HG02642 (cell line): ENCODE measurements around the gene PPFIA1.

ENCODE experiments used
- ATAC-seq: cut with Tn5 transposase; IDR thresholded peaks from one replicate; pipeline ENCODE4 v1.9.1; 2021; ENCODE audit warnings: mild to moderate bottlenecking; ENCODE audit not compliant: unreplicated experiment, poor library complexity

The PPFIA1 gene

GRCh38 chr11:70270104-70270876, at the start of gene PPFIA1:
Gene PPFIA1, plus strand, starts transcription at chr11:70270690. Its CDS starts 1,483 bp downstream, at chr11:70272173.
- ATAC-seq: peak; percentile 92

GRCh38 chr11:70220920-70221319, 49.6 kb upstream of the PPFIA1 start:
- no peak for ATAC-seq

GRCh38 chr11:70225681-70226177, 44.8 kb upstream of the PPFIA1 start:
- no peak for ATAC-seq

GRCh38 chr11:70226183-70226582, 44.3 kb upstream of the PPFIA1 start:
- no peak for ATAC-seq

- ATAC-seq: no peak
These were observed 43.5 kb upstream of the PPFIA1 start for GRCh38 chr11:70226967-70227366.

- no peak for ATAC-seq
These were observed 40.8 kb upstream of the PPFIA1 start for GRCh38 chr11:70229737-70230136.

- no peak for ATAC-seq
These were observed 40.2 kb upstream of the PPFIA1 start for GRCh38 chr11:70230151-70230839.

GRCh38 chr11:70230840-70231710, 39.4 kb upstream of the PPFIA1 start:
- no peak for ATAC-seq

- ATAC-seq: no peak
These were observed 37.5 kb upstream of the PPFIA1 start for GRCh38 chr11:70233034-70233433.

GRCh38 chr11:70233511-70233934, 37.0 kb upstream of the PPFIA1 start:
- no peak for ATAC-seq

GRCh38 chr11:70233962-70234361, 36.5 kb upstream of the PPFIA1 start:
- ATAC-seq: no peak

GRCh38 chr11:70240337-70240736, 30.2 kb upstream of the PPFIA1 start:
- no peak for ATAC-seq

GRCh38 chr11:70241709-70242108, 28.8 kb upstream of the PPFIA1 start:
- ATAC-seq: no peak

GRCh38 chr11:70242885-70243284, 27.6 kb upstream of the PPFIA1 start:
- no peak for ATAC-seq

- ATAC-seq: no peak
These were observed 26.4 kb upstream of the PPFIA1 start for GRCh38 chr11:70243912-70244652.

GRCh38 chr11:70244698-70245097, 25.8 kb upstream of the PPFIA1 start:
- no peak for ATAC-seq

- ATAC-seq: no peak
These were observed 24.3 kb upstream of the PPFIA1 start for GRCh38 chr11:70246196-70246595.

- ATAC-seq: no peak
These were observed 23.3 kb upstream of the PPFIA1 start for GRCh38 chr11:70247042-70247709.

- ATAC-seq: no peak
These were observed 22.8 kb upstream of the PPFIA1 start for GRCh38 chr11:70247710-70248072.
